T-helper 17 cell (primary cell): ENCODE data around the gene RPS24. TPM values are rescaled to one million over a fixed set of nuclear protein-coding genes. Genes with fewer than 3 reads are reported as not detected.
"Not testable (repeated sequence)": the region's sequence is repeated elsewhere in the genome, so short reads cannot be mapped to it uniquely, and the experiment has no call there.

ENCODE experiments used
- ATAC-seq: fragments of 150-1000 bp; cut with Tn5 transposase; 2 replicates; pipeline ENCODE4 v1.10.0; 2021; ENCODE audit warnings: mild to moderate bottlenecking, moderate library complexity
- DNase-seq, 3 donors: peaks; one replicate each; pipeline versions ENCODE4 v3.0.0 to v3.0.0-alpha.2; 2020 to 2021
- H3K9me3 ChIP-seq: one replicate; pipeline ENCODE4 v1.7.0; 2013; ENCODE audit warnings: low read length, mild to moderate bottlenecking; ENCODE audit not compliant: control insufficient read depth, poor library complexity, severe bottlenecking
- H3K27ac Mint-ChIP-seq: one replicate; pipeline ENCODE4 v1.8.0; 2022; ENCODE audit warnings: mild to moderate bottlenecking, moderate library complexity, mixed read lengths
- H3K27me3 Mint-ChIP-seq: one replicate; pipeline ENCODE4 v1.8.0; 2022; ENCODE audit warnings: mixed read lengths
- H3K36me3 Mint-ChIP-seq: one replicate; pipeline ENCODE4 v1.8.0; 2022; ENCODE audit warnings: low read depth, mixed read lengths
- H3K4me1 Mint-ChIP-seq: one replicate; pipeline ENCODE4 v1.8.0; 2022; ENCODE audit warnings: mild to moderate bottlenecking, mixed read lengths
- H3K4me3 Mint-ChIP-seq: one replicate; pipeline ENCODE4 v1.8.0; 2022; ENCODE audit warnings: mild to moderate bottlenecking, moderate library complexity, mixed read lengths
- total RNA-seq, 4 donors: library from RNA in 2 of 4; stranded (reverse) in 2 of 4; gene quantifications; one replicate each; pipeline ENCODE4 v1.2.3 and lab custom pipeline; 2022 to 2026

RPS24 gene
- total RNA-seq, 2 donors from 2014 or later, result 1,044 to 1,284 TPM

- H3K36me3 Mint-ChIP-seq, result no peaks in the 10 kb centered on the region
- peaks cover 20% of the 10 kb centered on the region for H3K4me1 Mint-ChIP-seq
- no peaks in the 10 kb centered on the region for H3K9me3 ChIP-seq
- no peaks in the 10 kb centered on the region for H3K27me3 Mint-ChIP-seq
- ATAC-seq, result no peak
- no peak overlapping the region for H3K27ac Mint-ChIP-seq
- no peak overlapping the region for H3K4me3 Mint-ChIP-seq
- DNase-seq, result no peak
Observed at GRCh38 chr10:78046711-78047269, 13.1 kb downstream of the RPS24 start.

GRCh38 chr10:78047314-78047891 is 13.7 kb downstream of the RPS24 start:
- peak; percentile 57 to 81 (median 58) for DNase-seq
- H3K9me3 ChIP-seq, result no peaks in the 10 kb centered on the region
- Mint-ChIP-seq H3K4me3 (peak overlapping the region; percentile 19), H3K27me3 (no peaks in the 10 kb centered on the region), H3K36me3 (no peaks in the 10 kb centered on the region), H3K4me1 (peaks cover 20% of the 10 kb centered on the region), H3K27ac (no peak overlapping the region)
- peak; percentile 91 for ATAC-seq

- ATAC-seq (no peak), DNase-seq (no peak)
- Mint-ChIP-seq H3K27ac (no peak overlapping the region), H3K4me1 (peaks cover 11% of the 10 kb centered on the region), H3K36me3 (no peaks in the 10 kb centered on the region), H3K27me3 (no peaks in the 10 kb centered on the region), H3K4me3 (no peak overlapping the region)
- no peaks in the 10 kb centered on the region for H3K9me3 ChIP-seq
Observed at GRCh38 chr10:78049851-78050250, 16.2 kb downstream of the RPS24 start.

GRCh38 chr10:78053211-78053868 is 19.7 kb downstream of the RPS24 start:
- Mint-ChIP-seq H3K36me3 (no peaks in the 10 kb centered on the region), H3K27ac (no peak overlapping the region), H3K4me3 (no peak overlapping the region), H3K4me1 (peaks cover 9% of the 10 kb centered on the region), H3K27me3 (no peaks in the 10 kb centered on the region)
- ATAC-seq (no peak), DNase-seq (no peak)
- H3K9me3 ChIP-seq, result no peaks in the 10 kb centered on the region

- Mint-ChIP-seq H3K4me3 (no peak overlapping the region), H3K27me3 (peaks cover 11% of the 10 kb centered on the region), H3K36me3 (peaks cover 3% of the 10 kb centered on the region), H3K4me1 (peaks cover 10% of the 10 kb centered on the region), H3K27ac (no peak overlapping the region)
- no peak for ATAC-seq
- H3K9me3 ChIP-seq, result no peaks in the 10 kb centered on the region
- DNase-seq, result no peak
Observed at GRCh38 chr10:78058562-78058961, 24.9 kb downstream of the RPS24 start.

- DNase-seq, result no peak
- H3K4me3 Mint-ChIP-seq, result no peak overlapping the region
- no peaks in the 10 kb centered on the region for H3K9me3 ChIP-seq
- no peak overlapping the region for H3K27ac Mint-ChIP-seq
- no peak for ATAC-seq
- H3K4me1 Mint-ChIP-seq, result peaks cover 8% of the 10 kb centered on the region
- peaks cover 17% of the 10 kb centered on the region for H3K27me3 Mint-ChIP-seq
- H3K36me3 Mint-ChIP-seq, result peaks cover 3% of the 10 kb centered on the region
Observed at GRCh38 chr10:78059906-78060702, 26.4 kb downstream of the RPS24 start.

- H3K27ac Mint-ChIP-seq, result no peak overlapping the region
Observed at GRCh38 chr10:78062296-78062695, 28.6 kb downstream of the RPS24 start.

GRCh38 chr10:78063236-78063635 is 29.6 kb downstream of the RPS24 start:
- no peak for ATAC-seq
- H3K4me3 Mint-ChIP-seq, result no peak overlapping the region
- peaks cover 4% of the 10 kb centered on the region for H3K36me3 Mint-ChIP-seq
- no peak for DNase-seq
- no peak overlapping the region for H3K27ac Mint-ChIP-seq
- H3K27me3 Mint-ChIP-seq, result peaks cover 25% of the 10 kb centered on the region
- peaks cover 9% of the 10 kb centered on the region for H3K4me1 Mint-ChIP-seq
- no peaks in the 10 kb centered on the region for H3K9me3 ChIP-seq

More at GRCh38 chr10:78062296-78062695, 28.6 kb downstream of the RPS24 start:
- H3K9me3 ChIP-seq, result no peaks in the 10 kb centered on the region
- ATAC-seq, result no peak
- DNase-seq, result no peak
- Mint-ChIP-seq H3K36me3 (peaks cover 4% of the 10 kb centered on the region), H3K27me3 (peaks cover 24% of the 10 kb centered on the region), H3K4me3 (no peak overlapping the region), H3K4me1 (peaks cover 10% of the 10 kb centered on the region)

- H3K9me3 ChIP-seq, DNase-seq, ATAC-seq, H3K4me3 Mint-ChIP-seq, H3K27ac Mint-ChIP-seq, H3K36me3 Mint-ChIP-seq, H3K4me1 Mint-ChIP-seq: not testable (repeated sequence)
- peaks cover 25% of the 10 kb centered on the region for H3K27me3 Mint-ChIP-seq
Observed at GRCh38 chr10:78064919-78065318, 31.3 kb downstream of the RPS24 start.

GRCh38 chr10:78065611-78066010 is 31.9 kb downstream of the RPS24 start:
- H3K27ac Mint-ChIP-seq, result no peak overlapping the region
- no peak for DNase-seq

GRCh38 chr10:78066012-78066411 is 32.3 kb downstream of the RPS24 start:
- peaks cover 11% of the 10 kb centered on the region for H3K4me1 Mint-ChIP-seq
- no peak for DNase-seq
- H3K4me3 Mint-ChIP-seq, result no peak overlapping the region
- no peaks in the 10 kb centered on the region for H3K9me3 ChIP-seq
- H3K27me3 Mint-ChIP-seq, result peaks cover 25% of the 10 kb centered on the region
- peaks cover 4% of the 10 kb centered on the region for H3K36me3 Mint-ChIP-seq
- no peak overlapping the region for H3K27ac Mint-ChIP-seq
- no peak for ATAC-seq

More at GRCh38 chr10:78065611-78066010, 31.9 kb downstream of the RPS24 start:
- H3K27me3 Mint-ChIP-seq, result peaks cover 25% of the 10 kb centered on the region
- H3K4me1 Mint-ChIP-seq, result peaks cover 9% of the 10 kb centered on the region
- no peak for ATAC-seq
- no peak overlapping the region for H3K4me3 Mint-ChIP-seq
- H3K9me3 ChIP-seq, result no peaks in the 10 kb centered on the region
- H3K36me3 Mint-ChIP-seq, result peaks cover 4% of the 10 kb centered on the region

GRCh38 chr10:78066728-78067430 is 33.2 kb downstream of the RPS24 start:
- Mint-ChIP-seq H3K4me1 (peaks cover 8% of the 10 kb centered on the region), H3K36me3 (peaks cover 4% of the 10 kb centered on the region), H3K27ac (no peak overlapping the region), H3K27me3 (peaks cover 25% of the 10 kb centered on the region), H3K4me3 (no peak overlapping the region)
- no peak for DNase-seq
- no peak for ATAC-seq
- H3K9me3 ChIP-seq, result no peaks in the 10 kb centered on the region

- Mint-ChIP-seq H3K27me3 (peaks cover 7% of the 10 kb centered on the region), H3K36me3 (peaks cover 2% of the 10 kb centered on the region), H3K4me3 (no peak overlapping the region), H3K4me1 (peaks cover 6% of the 10 kb centered on the region), H3K27ac (no peak overlapping the region)
- ATAC-seq (no peak), DNase-seq (no peak)
- H3K9me3 ChIP-seq, result no peaks in the 10 kb centered on the region
Observed at GRCh38 chr10:78069151-78069550, 35.5 kb downstream of the RPS24 start.
